ENCODE results near the gene AP3M1. TPM values are rescaled to one million over a fixed set of nuclear protein-coding genes. Genes with fewer than 3 reads are reported as not detected.

Gene AP3M1
- total RNA-seq, 2 donors from 2014 or later, result 47.2 to 53.5 TPM

- Mint-ChIP-seq H3K27me3 (ENCODE audit: insufficient read depth) (no peaks in the 10 kb centered on the region), H3K4me1 (peaks cover 12% of the 10 kb centered on the region), H3K9me3 (no peaks in the 10 kb centered on the region), H3K4me3 (no peak overlapping the region), H3K36me3 (ENCODE audit: low read depth) (no peaks in the 10 kb centered on the region), H3K27ac (no peak overlapping the region)
- no peaks in the 10 kb centered on the region for H3K9me3 ChIP-seq (ENCODE audit: control insufficient read depth, low read length)
- no peaks in the 10 kb centered on the region for H3K4me1 ChIP-seq (ENCODE audit: control insufficient read depth, insufficient read depth, low read length)
- peak overlapping the region; percentile 65 for H3K4me3 ChIP-seq (ENCODE audit: low read length)
- no peak for DNase-seq
- H3K36me3 ChIP-seq (ENCODE audit: control insufficient read depth, insufficient read depth, low read length), result no peaks in the 10 kb centered on the region
- TF ChIP-seq CTCF (conservative IDR thresholded peaks at IDR 0.05), result no peak
- no peak overlapping the region for H3K27ac ChIP-seq (ENCODE audit: low read depth, low read length)
- WGBS, 2 experiments (ENCODE audit: insufficient coverage in 1 of 2, insufficient read length in 1 of 2), result 92 to 100% methylated on average over 2 to 5 of the region's 5 CpGs
- H3K9ac ChIP-seq (ENCODE audit: extremely low read depth, low read length, poor library complexity, severe bottlenecking), result no peak overlapping the region
- no peaks in the 10 kb centered on the region for H3K27me3 ChIP-seq (ENCODE audit: control insufficient read depth, insufficient read depth, low read length, poor library complexity, severe bottlenecking)
Measured at GRCh38 chr10:74178042-74178791, 27.6 kb upstream of the AP3M1 start.

- H3K27me3 Mint-ChIP-seq (ENCODE audit: insufficient read depth), result no peaks in the 10 kb centered on the region
- H3K36me3 Mint-ChIP-seq (ENCODE audit: low read depth), result no peaks in the 10 kb centered on the region
- H3K4me1 Mint-ChIP-seq, result peaks cover 12% of the 10 kb centered on the region
- H3K4me3 ChIP-seq (ENCODE audit: low read length), result peak overlapping the region; percentile 96
- H3K9me3 Mint-ChIP-seq, result no peaks in the 10 kb centered on the region
- peak; percentile 59 for DNase-seq
- H3K27ac ChIP-seq (ENCODE audit: low read depth, low read length), result no peak overlapping the region
- WGBS, 2 experiments (ENCODE audit: insufficient coverage in 1 of 2, insufficient read length in 1 of 2), result 16 to 19% methylated on average over 8 to 13 of the region's 13 CpGs
- TF ChIP-seq CTCF (conservative IDR thresholded peaks at IDR 0.05), result no peak
- no peaks in the 10 kb centered on the region for H3K9me3 ChIP-seq (ENCODE audit: control insufficient read depth, low read length)
- peak overlapping the region; percentile 96 for H3K27ac Mint-ChIP-seq
- H3K27me3 ChIP-seq (ENCODE audit: control insufficient read depth, insufficient read depth, low read length, poor library complexity, severe bottlenecking), result no peaks in the 10 kb centered on the region
- H3K36me3 ChIP-seq (ENCODE audit: control insufficient read depth, insufficient read depth, low read length), result no peaks in the 10 kb centered on the region
- H3K9ac ChIP-seq (ENCODE audit: extremely low read depth, low read length, poor library complexity, severe bottlenecking), result peak overlapping the region; percentile 94
- peak overlapping the region; percentile 82 for H3K4me3 Mint-ChIP-seq
- H3K4me1 ChIP-seq (ENCODE audit: control insufficient read depth, insufficient read depth, low read length), result no peaks in the 10 kb centered on the region
Measured at GRCh38 chr10:74177140-74177677, 26.6 kb upstream of the AP3M1 start.

- H3K9me3 Mint-ChIP-seq, result no peaks in the 10 kb centered on the region
- peak overlapping the region; percentile 96 for H3K27ac Mint-ChIP-seq
- H3K9me3 ChIP-seq (ENCODE audit: control insufficient read depth, low read length), result no peaks in the 10 kb centered on the region
- H3K36me3 ChIP-seq (ENCODE audit: control insufficient read depth, insufficient read depth, low read length), result no peaks in the 10 kb centered on the region
- no peaks in the 10 kb centered on the region for H3K4me1 ChIP-seq (ENCODE audit: control insufficient read depth, insufficient read depth, low read length)
- peak overlapping the region; percentile 96 for H3K4me3 ChIP-seq (ENCODE audit: low read length)
- H3K27me3 Mint-ChIP-seq (ENCODE audit: insufficient read depth), result no peaks in the 10 kb centered on the region
- H3K36me3 Mint-ChIP-seq (ENCODE audit: low read depth), result no peaks in the 10 kb centered on the region
- peak overlapping the region; percentile 82 for H3K4me3 Mint-ChIP-seq
- 0% methylated on average over 40 to 72 of the region's 72 CpGs for WGBS, 2 experiments (ENCODE audit: insufficient coverage in 1 of 2, insufficient read length in 1 of 2)
- TF ChIP-seq CTCF (conservative IDR thresholded peaks at IDR 0.05), result no peak
- peak overlapping the region; percentile 75 for H3K27ac ChIP-seq (ENCODE audit: low read depth, low read length)
- H3K4me1 Mint-ChIP-seq, result peaks cover 12% of the 10 kb centered on the region
- H3K27me3 ChIP-seq (ENCODE audit: control insufficient read depth, insufficient read depth, low read length, poor library complexity, severe bottlenecking), result no peaks in the 10 kb centered on the region
- DNase-seq, result peak; percentile 98
- peak overlapping the region; percentile 94 for H3K9ac ChIP-seq (ENCODE audit: extremely low read depth, low read length, poor library complexity, severe bottlenecking)
Measured at GRCh38 chr10:74176380-74177139, 25.9 kb upstream of the AP3M1 start.
